Astrocyte of the spinal cord (primary cell): Measurements from ENCODE around the gene NDUFA11.

Source experiments
- DNase-seq: peaks from one replicate; pipeline ENCODE4 v3.0.0; 2011; ENCODE audit warnings: low read depth, low spot score
- H3K4me3 ChIP-seq: 2 replicates; pipeline ENCODE4 v1.5.1; 2011; ENCODE audit warnings: low read depth, mild to moderate bottlenecking, low read length, moderate library complexity
- CTCF ChIP-seq: IDR thresholded peaks from 2 replicates; pipeline ENCODE4 v1.5.1; 2012; ENCODE audit warnings: low read depth, mild to moderate bottlenecking, low read length, inconsistent platforms
- in situ Hi-C: cut with HindIII; loops from 2 replicates; pipeline ENCODE4 v1.10.0; 2017; ENCODE audit warnings: low sequenced_read_pairs

Gene NDUFA11

GRCh38 chr19:5917431-5918107 is 14.0 kb upstream of the NDUFA11 start:
- no peak overlapping the region for H3K4me3 ChIP-seq
- in situ Hi-C loops, result no loop called here
- DNase-seq, result no peak
- TF ChIP-seq CTCF, result no peak

- DNase-seq, result no peak
- TF ChIP-seq CTCF, result no peak
- no peak overlapping the region for H3K4me3 ChIP-seq
- in situ Hi-C loops, result no loop called here
Observed at GRCh38 chr19:5916181-5916708, 12.7 kb upstream of the NDUFA11 start.

- no peak for TF ChIP-seq CTCF
- H3K4me3 ChIP-seq, result no peak overlapping the region
- DNase-seq, result no peak
- in situ Hi-C loops, result no loop called here
Observed at GRCh38 chr19:5915782-5916165, 12.2 kb upstream of the NDUFA11 start.

- no peak for DNase-seq
- no peak overlapping the region for H3K4me3 ChIP-seq
- no peak for TF ChIP-seq CTCF
- in situ Hi-C loops, result no loop called here
Observed at GRCh38 chr19:5914946-5915781, 11.6 kb upstream of the NDUFA11 start.

- in situ Hi-C loops, result no loop called here
- DNase-seq, result no peak
- H3K4me3 ChIP-seq, result no peak overlapping the region
- no peak for TF ChIP-seq CTCF
Observed at GRCh38 chr19:5914358-5914774, 10.8 kb upstream of the NDUFA11 start.

GRCh38 chr19:5913739-5914357 is 10.3 kb upstream of the NDUFA11 start, which contains the start of gene CAPS:
CAPS (plus strand) TSS chr19:5914254; CDS start chr19:5914407, 153 bp downstream.
- in situ Hi-C loops, result no loop called here
- DNase-seq, result peak; percentile 67
- no peak within 1 kb of the TSS for H3K4me3 ChIP-seq
- TF ChIP-seq CTCF, result no peak
